Upper lobe of left lung (tissue), 4 donors: Measurements from ENCODE around the gene RFTN1.

Experiments
- CTCF ChIP-seq, 6 experiments: fragments of 450-650 bp in 4 of 6; fragments of 200-600 bp in 2 of 6; sonication (generic) in 2 of 6; IDR thresholded peaks; one replicate each; pipeline ENCODE4 v1.5.1; 2016 to 2019; ENCODE audit warnings: antibody characterized with exemption in 6 of 6
- EP300 ChIP-seq, 4 donors: sonication (generic); formaldehyde crosslinking; IDR thresholded peaks; one replicate each; pipeline ENCODE4 v1.5.1; 2017; ENCODE audit warnings: antibody characterized with exemption in 4 of 4, control low read depth in 2 of 4
- POLR2A ChIP-seq, 4 donors: fragments of 450-650 bp; IDR thresholded peaks; one replicate each; pipeline ENCODE4 v1.5.1; 2016 to 2017; ENCODE audit warnings: antibody characterized with exemption in 4 of 4, mild to moderate bottlenecking in 2 of 4
- POLR2AphosphoS5 ChIP-seq, 2 donors: sonication (generic); formaldehyde crosslinking; IDR thresholded peaks; one replicate each; pipeline ENCODE4 v1.5.1; 2017; ENCODE audit warnings: antibody characterized with exemption in 2 of 2

- no peak for TF ChIP-seq POLR2A (IDR thresholded peaks at IDR 0.05)
- no peak for TF ChIP-seq CTCF (IDR thresholded peaks at IDR 0.05)
- no peak for TF ChIP-seq POLR2AphosphoS5 (IDR thresholded peaks at IDR 0.05)
- no peak for TF ChIP-seq EP300 (IDR thresholded peaks at IDR 0.05)
Observed at GRCh38 chr3:16466822-16467221, 46.7 kb downstream of the RFTN1 start.
